Measurements from ENCODE around the gene ARMC12. TPM values are rescaled to one million over a fixed set of nuclear protein-coding genes. Genes with fewer than 3 reads are reported as not detected.
"Not testable (repeated sequence)": the region's sequence is repeated elsewhere in the genome, so short reads cannot be mapped to it uniquely, and the experiment has no call there.

ARMC12 gene
- total RNA-seq, 1 donor = 0.43 TPM

GRCh38 chr6:35728683-35729678 is 7.9 kb upstream of the ARMC12 start:
- no peak for TF ChIP-seq CTCF (IDR thresholded peaks at IDR 0.05; ENCODE audit: insufficient read depth, low read depth, low read length)
- H3K4me3 ChIP-seq (ENCODE audit: low read depth, low read length) = no peak overlapping the region
- DNase-seq (ENCODE audit: low read depth) = no peak

- TF ChIP-seq CTCF (IDR thresholded peaks at IDR 0.05; ENCODE audit: insufficient read depth, low read depth, low read length) = no peak
- DNase-seq (ENCODE audit: low read depth) = no peak
- no peak overlapping the region for H3K4me3 ChIP-seq (ENCODE audit: low read depth, low read length)
Measured at GRCh38 chr6:35729722-35730121, 7.1 kb upstream of the ARMC12 start.

- DNase-seq (ENCODE audit: low read depth) = no peak
- peak overlapping the region; percentile 64 for H3K4me3 ChIP-seq (ENCODE audit: low read depth, low read length)
- TF ChIP-seq CTCF (IDR thresholded peaks at IDR 0.05; ENCODE audit: insufficient read depth, low read depth, low read length) = no peak
Measured at GRCh38 chr6:35730745-35731413, 6.0 kb upstream of the ARMC12 start.

- H3K4me3 ChIP-seq (ENCODE audit: low read depth, low read length) = peak overlapping the region; percentile 64
- TF ChIP-seq CTCF (IDR thresholded peaks at IDR 0.05; ENCODE audit: insufficient read depth, low read depth, low read length) = no peak
- peak; percentile 94 for DNase-seq (ENCODE audit: low read depth)
Measured at GRCh38 chr6:35731414-35731735, 5.5 kb upstream of the ARMC12 start.

GRCh38 chr6:35731736-35732532 is 4.9 kb upstream of the ARMC12 start:
- TF ChIP-seq CTCF (IDR thresholded peaks at IDR 0.05; ENCODE audit: insufficient read depth, low read depth, low read length) = peak; percentile 3

GRCh38 chr6:35733633-35734032 is 3.2 kb upstream of the ARMC12 start:
- DNase-seq (ENCODE audit: low read depth) = no peak
- H3K4me3 ChIP-seq (ENCODE audit: low read depth, low read length) = no peak overlapping the region
- TF ChIP-seq CTCF (IDR thresholded peaks at IDR 0.05; ENCODE audit: insufficient read depth, low read depth, low read length) = no peak

More at GRCh38 chr6:35731736-35732532, 4.9 kb upstream of the ARMC12 start:
- H3K4me3 ChIP-seq (ENCODE audit: low read depth, low read length) = peak overlapping the region; percentile 64
- DNase-seq (ENCODE audit: low read depth) = peak; percentile 98

GRCh38 chr6:35734319-35734718 is 2.5 kb upstream of the ARMC12 start:
- not testable (repeated sequence) for DNase-seq (ENCODE audit: low read depth); H3K4me3 ChIP-seq (ENCODE audit: low read depth, low read length)
